ENCODE results near the gene TSPAN9. TPM values are rescaled to one million over a fixed set of nuclear protein-coding genes. Genes with fewer than 3 reads are reported as not detected.

TSPAN9 gene
- total and polyA plus RNA-seq, 9 donors: 24.9 to 72.3 (median 55.7) TPM

DNA sequence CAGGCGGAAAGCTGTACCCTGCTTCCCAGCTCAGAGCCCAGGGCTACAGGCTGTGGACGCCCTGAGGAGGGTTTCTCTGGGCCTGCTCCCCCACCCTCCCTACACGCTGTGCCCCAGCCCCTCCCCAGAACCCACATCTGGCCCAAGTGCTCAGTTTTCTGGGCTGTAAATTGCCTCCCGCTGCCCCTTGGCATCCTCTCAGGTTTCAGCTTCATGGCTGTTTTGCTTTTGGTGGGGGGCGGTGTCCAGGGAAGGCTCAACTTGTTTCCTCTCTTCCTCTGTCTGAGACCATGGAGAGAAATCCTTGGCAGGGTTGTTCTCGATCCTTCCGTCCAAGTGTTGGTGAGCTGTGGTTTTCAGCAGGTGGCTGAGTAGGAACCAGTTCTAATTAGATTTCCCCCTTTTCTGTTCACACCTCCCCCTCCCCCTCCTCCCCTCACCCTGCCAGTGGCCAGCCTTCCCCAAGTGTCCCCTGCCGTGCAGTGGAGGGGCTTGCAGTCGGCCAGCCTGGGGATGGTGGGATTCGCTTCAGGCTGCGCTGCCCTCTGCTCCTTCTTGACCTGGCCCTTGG is 61.8 kb downstream of the TSPAN9 start:
- Histone ChIP-seq H3K4me1 (ENCODE audit: insufficient read depth) (peaks cover 28% of the 10 kb centered on the region), H3K27ac (no peak overlapping the region)
- 43 to 52% (median 47%) methylated on average over 11 of the region's 11 CpGs for WGBS, 3 donors

DNA sequence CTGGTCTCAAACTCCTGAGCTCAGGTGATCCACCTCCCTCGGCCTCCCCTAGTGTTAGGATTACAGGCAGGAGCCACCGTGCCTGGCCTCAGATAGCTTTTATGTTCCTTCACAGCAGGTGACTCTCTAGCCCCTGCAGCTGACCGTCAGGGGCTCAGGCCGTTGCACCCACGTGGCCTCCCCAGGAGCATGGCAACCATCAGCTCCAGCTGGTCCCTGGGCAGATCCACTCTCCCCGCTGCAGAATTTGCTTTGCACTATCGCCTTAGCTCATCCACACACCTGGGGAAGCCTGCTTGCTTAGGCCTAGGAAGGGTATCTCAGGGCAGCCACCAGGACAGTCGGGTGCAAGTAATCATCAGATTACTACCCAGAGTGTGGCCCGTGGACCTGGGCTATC is 62.6 kb downstream of the TSPAN9 start:
- no peaks in the 10 kb centered on the region for H3K36me3 ChIP-seq
- DNase-seq: no peak
- H3K27ac ChIP-seq: no peak overlapping the region
- intact Hi-C loops (cut with DNase I): loop anchor here (2.0 to 10.0 kb wide), 7 partner anchors 55 to 138 kb away; partner anchors contain the start of gene TSPAN9 (in 3 of the 4)
- TF ChIP-seq, protein P1, sequence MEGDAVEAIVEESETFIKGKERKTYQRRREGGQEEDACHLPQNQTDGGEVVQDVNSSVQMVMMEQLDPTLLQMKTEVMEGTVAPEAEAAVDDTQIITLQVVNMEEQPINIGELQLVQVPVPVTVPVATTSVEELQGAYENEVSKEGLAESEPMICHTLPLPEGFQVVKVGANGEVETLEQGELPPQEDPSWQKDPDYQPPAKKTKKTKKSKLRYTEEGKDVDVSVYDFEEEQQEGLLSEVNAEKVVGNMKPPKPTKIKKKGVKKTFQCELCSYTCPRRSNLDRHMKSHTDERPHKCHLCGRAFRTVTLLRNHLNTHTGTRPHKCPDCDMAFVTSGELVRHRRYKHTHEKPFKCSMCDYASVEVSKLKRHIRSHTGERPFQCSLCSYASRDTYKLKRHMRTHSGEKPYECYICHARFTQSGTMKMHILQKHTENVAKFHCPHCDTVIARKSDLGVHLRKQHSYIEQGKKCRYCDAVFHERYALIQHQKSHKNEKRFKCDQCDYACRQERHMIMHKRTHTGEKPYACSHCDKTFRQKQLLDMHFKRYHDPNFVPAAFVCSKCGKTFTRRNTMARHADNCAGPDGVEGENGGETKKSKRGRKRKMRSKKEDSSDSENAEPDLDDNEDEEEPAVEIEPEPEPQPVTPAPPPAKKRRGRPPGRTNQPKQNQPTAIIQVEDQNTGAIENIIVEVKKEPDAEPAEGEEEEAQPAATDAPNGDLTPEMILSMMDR (IDR thresholded peaks at IDR 0.05): no peak
- TF ChIP-seq POLR2A (IDR thresholded peaks at IDR 0.05) (no peak), EP300 (IDR thresholded peaks at IDR 0.05) (no peak)
- H3K4me1 ChIP-seq (ENCODE audit: insufficient read depth): peaks cover 28% of the 10 kb centered on the region
- 38 to 66% (median 46%) methylated on average over 9 of the region's 9 CpGs for WGBS, 3 donors
- no peaks in the 10 kb centered on the region for H3K9me3 ChIP-seq
- H3K4me3 ChIP-seq: no peak overlapping the region
- H3K27me3 ChIP-seq: no peaks in the 10 kb centered on the region

More for the DNA sequence above, 61.8 kb downstream of the TSPAN9 start:
- no peaks in the 10 kb centered on the region for H3K36me3 ChIP-seq
- peak in 1 of 5 donors; percentile 40 for DNase-seq
- intact Hi-C loops (cut with DNase I): loop anchor here (2.0 to 10.0 kb wide), 6 partner anchors 56 to 138 kb away; partner anchors contain the start of gene TSPAN9 (in 3 of the 4)
- H3K27me3 ChIP-seq: no peaks in the 10 kb centered on the region
- no peak overlapping the region for H3K4me3 ChIP-seq
- TF ChIP-seq, protein P1 (IDR thresholded peaks at IDR 0.05): no peak
- TF ChIP-seq POLR2A (IDR thresholded peaks at IDR 0.05) (no peak), EP300 (IDR thresholded peaks at IDR 0.05) (no peak)
- H3K9me3 ChIP-seq: no peaks in the 10 kb centered on the region

DNA sequence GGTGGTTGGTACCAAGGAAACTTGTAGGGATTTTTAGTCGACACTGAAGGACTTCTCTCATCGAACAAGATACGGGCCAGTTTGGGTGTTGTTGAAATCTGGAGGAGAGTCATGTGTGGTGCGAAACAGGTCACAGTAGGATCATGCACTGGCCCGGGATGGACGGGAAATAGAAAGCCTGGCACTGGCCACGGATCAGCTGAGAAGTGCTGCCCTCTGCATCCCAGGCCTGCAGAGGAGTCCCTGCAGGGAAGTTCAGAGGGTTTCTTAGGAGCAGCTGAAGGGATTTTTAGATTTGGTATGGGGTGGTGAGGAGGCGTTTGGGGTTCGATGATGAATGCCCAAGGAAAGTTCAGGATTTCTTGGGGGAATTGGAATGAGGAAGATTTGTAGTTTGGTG is 63.1 kb downstream of the TSPAN9 start:
- DNase-seq: no peak
- intact Hi-C loops (cut with DNase I): loop anchor here in 1 of 4 donors (5.0 kb wide), 1 partner anchor 122 kb away; no protein-coding TSS in a partner anchor
- no peak overlapping the region for H3K4me3 ChIP-seq

DNA sequence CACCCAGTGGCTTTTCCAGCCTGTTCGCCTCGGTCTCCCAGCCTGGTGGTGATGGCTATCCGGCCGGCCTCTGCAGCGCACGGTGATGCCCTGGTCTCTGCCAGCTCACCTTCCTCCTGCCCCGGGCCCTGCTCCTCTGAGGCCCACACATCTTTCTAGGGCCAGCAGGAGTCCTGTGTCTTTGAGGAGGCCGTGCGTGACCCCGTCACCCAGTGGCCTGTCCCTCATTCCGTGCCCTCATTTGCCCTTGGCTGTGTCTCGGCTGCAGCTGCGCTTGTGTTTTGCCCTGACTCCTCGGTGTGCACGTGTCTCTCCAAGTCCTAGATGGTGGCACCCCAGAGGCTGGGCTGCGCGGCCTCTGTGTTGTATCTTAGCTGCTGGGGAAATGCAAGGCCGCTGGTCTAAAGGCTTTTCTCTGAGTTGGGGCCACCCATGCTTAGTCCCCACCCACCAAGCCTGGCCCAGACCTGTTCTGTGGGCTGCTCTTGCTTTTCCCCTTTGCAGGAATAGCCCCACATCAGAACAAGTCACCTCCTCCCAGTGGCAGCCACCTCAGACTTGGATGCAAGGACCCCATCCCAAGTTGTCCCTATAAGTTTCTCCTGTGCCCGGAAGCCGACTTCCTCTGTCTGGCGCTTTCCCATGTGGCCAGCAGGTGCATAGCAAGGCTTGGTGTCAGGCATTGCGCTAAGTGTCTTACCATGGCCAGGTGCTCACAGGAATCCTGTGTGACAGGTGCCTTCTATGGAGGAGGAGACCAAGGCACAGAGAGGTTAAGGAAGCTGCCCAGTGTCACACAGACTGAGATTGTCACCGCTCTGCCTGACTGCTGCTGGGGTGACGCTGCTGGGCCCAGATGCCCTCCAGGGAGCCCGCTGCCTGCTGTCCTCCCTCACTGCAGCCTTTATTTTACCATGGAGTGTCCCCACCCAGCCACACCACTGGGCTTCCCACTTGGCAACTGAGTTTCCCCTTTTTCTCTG is 64.5 kb downstream of the TSPAN9 start:
- no peak for DNase-seq
- no peaks in the 10 kb centered on the region for H3K27me3 ChIP-seq
- intact Hi-C loops (cut with DNase I): loop anchor here in 1 of 4 donors (5.0 kb wide), 1 partner anchor 121 kb away; no protein-coding TSS in a partner anchor
- no peak overlapping the region for H3K27ac ChIP-seq
- WGBS, 3 donors: 87 to 96% (median 89%) methylated on average over 24 to 25 of the region's 25 CpGs
- peaks cover 30% of the 10 kb centered on the region for H3K4me1 ChIP-seq (ENCODE audit: insufficient read depth)
- TF ChIP-seq, protein P1 (IDR thresholded peaks at IDR 0.05): no peak
- TF ChIP-seq POLR2A (IDR thresholded peaks at IDR 0.05): no peak
- TF ChIP-seq EP300 (IDR thresholded peaks at IDR 0.05): no peak
- no peaks in the 10 kb centered on the region for H3K9me3 ChIP-seq
- no peaks in the 10 kb centered on the region for H3K36me3 ChIP-seq
- no peak overlapping the region for H3K4me3 ChIP-seq

More for the DNA sequence above, 63.1 kb downstream of the TSPAN9 start:
- H3K27me3 ChIP-seq: no peaks in the 10 kb centered on the region
- no peaks in the 10 kb centered on the region for H3K9me3 ChIP-seq
- TF ChIP-seq EP300 (IDR thresholded peaks at IDR 0.05) (no peak), POLR2A (IDR thresholded peaks at IDR 0.05) (no peak)
- TF ChIP-seq, protein P1 (IDR thresholded peaks at IDR 0.05): no peak
- WGBS, 3 donors: 42 to 66% (median 53%) methylated on average over 9 of the region's 9 CpGs
- no peaks in the 10 kb centered on the region for H3K36me3 ChIP-seq
- H3K4me1 ChIP-seq (ENCODE audit: insufficient read depth): peaks cover 30% of the 10 kb centered on the region
- no peak overlapping the region for H3K27ac ChIP-seq
